GM19455 (cell line): Measurements from ENCODE around the gene FALEC.

ENCODE experiments used
- ATAC-seq: cut with Tn5 transposase; IDR thresholded peaks from one replicate; pipeline ENCODE4 v1.9.1; 2021; ENCODE audit not compliant: unreplicated experiment

The FALEC gene

GRCh38 chr1:150511985-150512660 is 3.4 kb upstream of the FALEC start:
- no peak for ATAC-seq

- ATAC-seq = no peak
Measured at GRCh38 chr1:150512846-150513245, 2.7 kb upstream of the FALEC start.

- ATAC-seq = no peak
Measured at GRCh38 chr1:150513351-150513791, 2.2 kb upstream of the FALEC start.

GRCh38 chr1:150514260-150514659 is 1.3 kb upstream of the FALEC start:
- no peak for ATAC-seq

- no peak for ATAC-seq
Measured at GRCh38 chr1:150514913-150515327, 632 bp upstream of the FALEC start.

- no peak for ATAC-seq
Measured at GRCh38 chr1:150516050-150516591, 569 bp downstream of the FALEC start.

GRCh38 chr1:150516616-150517015 is 1.1 kb downstream of the FALEC start:
- no peak for ATAC-seq

- no peak for ATAC-seq
Measured at GRCh38 chr1:150521196-150521968, 5.8 kb downstream of the FALEC start.

- ATAC-seq = no peak
Measured at GRCh38 chr1:150525348-150525747, 9.8 kb downstream of the FALEC start.

- ATAC-seq = no peak
Measured at GRCh38 chr1:150528196-150528595, 12.6 kb downstream of the FALEC start.

GRCh38 chr1:150529017-150529416 is 13.5 kb downstream of the FALEC start:
- ATAC-seq = no peak

- ATAC-seq = no peak
Measured at GRCh38 chr1:150530491-150531159, 15.1 kb downstream of the FALEC start.

GRCh38 chr1:150532860-150533259 is 17.3 kb downstream of the FALEC start:
- no peak for ATAC-seq

GRCh38 chr1:150534002-150534401 is 18.4 kb downstream of the FALEC start:
- no peak for ATAC-seq

GRCh38 chr1:150535511-150536287 is 20.1 kb downstream of the FALEC start:
- ATAC-seq = no peak

GRCh38 chr1:150536836-150537731 is 21.5 kb downstream of the FALEC start:
- no peak for ATAC-seq

GRCh38 chr1:150537732-150538684 is 22.5 kb downstream of the FALEC start:
- ATAC-seq = no peak

GRCh38 chr1:150543500-150544143 is 28.1 kb downstream of the FALEC start:
- ATAC-seq = no peak
